HG02852 (cell line): ENCODE measurements around the gene IQUB.
"Not testable (repeated sequence)": the region's sequence is repeated elsewhere in the genome, so short reads cannot be mapped to it uniquely, and the experiment has no call there.

Experiments
- ATAC-seq: cut with Tn5 transposase; IDR thresholded peaks from one replicate; pipeline ENCODE4 v1.9.1; 2021; ENCODE audit warnings: mild to moderate bottlenecking, moderate library complexity; ENCODE audit not compliant: unreplicated experiment

Gene IQUB

GRCh38 chr7:123498031-123498430 lies 36.4 kb downstream of the IQUB start:
- ATAC-seq = no peak

- ATAC-seq = peak; percentile 73
These were observed 40.1 kb downstream of the IQUB start for GRCh38 chr7:123494193-123494796.

- ATAC-seq = peak; percentile 80
These were observed 41.9 kb downstream of the IQUB start for GRCh38 chr7:123492485-123492884.

- ATAC-seq = no peak
These were observed 48.7 kb downstream of the IQUB start for GRCh38 chr7:123485721-123486120.

GRCh38 chr7:123485187-123485586 lies 49.2 kb downstream of the IQUB start:
- ATAC-seq = no peak

GRCh38 chr7:123484199-123484598 lies 50.2 kb downstream of the IQUB start:
- ATAC-seq = no peak

- ATAC-seq = no peak
These were observed 54.3 kb downstream of the IQUB start for GRCh38 chr7:123480107-123480506.

GRCh38 chr7:123478056-123478455 lies 56.3 kb downstream of the IQUB start:
- ATAC-seq = not testable (repeated sequence)

GRCh38 chr7:123472750-123473445 lies 61.5 kb downstream of the IQUB start:
- ATAC-seq = no peak

- no peak for ATAC-seq
These were observed 62.1 kb downstream of the IQUB start for GRCh38 chr7:123472327-123472726.

GRCh38 chr7:123468303-123468702 lies 66.1 kb downstream of the IQUB start:
- ATAC-seq = no peak

GRCh38 chr7:123463890-123464289 lies 70.5 kb downstream of the IQUB start:
- no peak for ATAC-seq

- no peak for ATAC-seq
These were observed 73.8 kb downstream of the IQUB start for GRCh38 chr7:123460616-123461015.

- ATAC-seq = no peak
These were observed 78.4 kb downstream of the IQUB start for GRCh38 chr7:123455965-123456470.

GRCh38 chr7:123440101-123440548 lies 94.3 kb downstream of the IQUB start:
- no peak for ATAC-seq

- ATAC-seq = no peak
These were observed 95.2 kb downstream of the IQUB start for GRCh38 chr7:123439191-123439590.

GRCh38 chr7:123437447-123437995 lies 96.9 kb downstream of the IQUB start:
- no peak for ATAC-seq

GRCh38 chr7:123435080-123435700 lies 99.2 kb downstream of the IQUB start:
- ATAC-seq = no peak

GRCh38 chr7:123433665-123434064 lies 100.7 kb downstream of the IQUB start:
- ATAC-seq = no peak

- no peak for ATAC-seq
These were observed 101.8 kb downstream of the IQUB start for GRCh38 chr7:123432601-123433000.

- ATAC-seq = no peak
These were observed 103.2 kb downstream of the IQUB start for GRCh38 chr7:123431075-123431614.
